GM12878 (cell line): ENCODE measurements around the gene TASOR2. TPM values are rescaled to one million over a fixed set of nuclear protein-coding genes. Genes with fewer than 3 reads are reported as not detected.

Experiments
- BHLHE40 ChIP-seq, 2 experiments: fragments of 450-650 bp in 1 of 2; IDR thresholded peaks; 2 replicates each; pipeline ENCODE4 v1.6.1; 2011 to 2017; ENCODE audit warnings: low read depth in 2 of 2, borderline replicate concordance in 1 of 2, improper control_type of control experiment in 1 of 2, low read length in 1 of 2, mild to moderate bottlenecking in 1 of 2
- CREB1 ChIP-seq: IDR thresholded peaks from 2 replicates; pipeline ENCODE4 v1.6.1; 2012; ENCODE audit warnings: low read depth, mild to moderate bottlenecking, inconsistent platforms
- DPF2 ChIP-seq: fragments of 450-650 bp; IDR thresholded peaks from 2 replicates; pipeline ENCODE4 v1.6.1; 2017; ENCODE audit warnings: mild to moderate bottlenecking
- EGR1 ChIP-seq, 2 experiments: IDR thresholded peaks; 1 replicate in 1 of 2; 2 replicates in 1 of 2; pipeline ENCODE4 v1.6.1; 2011 to 2012; ENCODE audit warnings: low read depth in 2 of 2, low read length in 2 of 2, borderline replicate concordance in 1 of 2, mild to moderate bottlenecking in 1 of 2, moderate library complexity in 1 of 2
- EP300 ChIP-seq, 2 experiments: fragments of 150-350 bp in 1 of 2; IDR thresholded peaks; 2 replicates each; pipeline ENCODE4 v1.6.1; 2011 to 2012; ENCODE audit warnings: low read depth in 2 of 2, low read length in 2 of 2, borderline replicate concordance in 1 of 2, improper control_type of control experiment in 1 of 2, inconsistent platforms in 1 of 2; ENCODE audit not compliant: control insufficient read depth in 1 of 2
- GATAD2B ChIP-seq: fragments of 450-650 bp; conservative IDR thresholded peaks from 2 replicates; pipeline ENCODE4 v1.6.1; 2017; ENCODE audit warnings: low read depth, mild to moderate bottlenecking, moderate library complexity
- IRF4 ChIP-seq: IDR thresholded peaks from 2 replicates; pipeline ENCODE4 v1.6.1; 2011; ENCODE audit warnings: low read depth, low read length
- MYC ChIP-seq: IDR thresholded peaks from 2 replicates; pipeline ENCODE4 v1.6.1; 2011; ENCODE audit warnings: mild to moderate bottlenecking, low read length, moderate library complexity, inconsistent platforms; ENCODE audit not compliant: insufficient read depth, insufficient replicate concordance, insufficient read length, severe bottlenecking
- NR2C1 ChIP-seq: fragments of 450-650 bp; IDR thresholded peaks from 2 replicates; pipeline ENCODE4 v1.6.1; 2017; ENCODE audit warnings: antibody characterized with exemption, mild to moderate bottlenecking, moderate library complexity
- POLR2A ChIP-seq: IDR thresholded peaks from 2 replicates; pipeline ENCODE4 v1.6.1; 2011; ENCODE audit warnings: low read depth, mild to moderate bottlenecking, low read length
- RAD21 ChIP-seq: IDR thresholded peaks from 2 replicates; pipeline ENCODE4 v1.6.1; 2011; ENCODE audit warnings: mild to moderate bottlenecking, low read depth, low read length, moderate library complexity; ENCODE audit not compliant: insufficient read depth
- SIN3A ChIP-seq: IDR thresholded peaks from 2 replicates; pipeline ENCODE4 v1.6.1; 2012; ENCODE audit warnings: low read depth, low read length, improper control_type of control experiment
- SKIL ChIP-seq: fragments of 450-650 bp; IDR thresholded peaks from 2 replicates; pipeline ENCODE4 v1.6.1; 2017; ENCODE audit warnings: mild to moderate bottlenecking, low read depth, inconsistent platforms; ENCODE audit not compliant: poor library complexity, severe bottlenecking
- SMAD5 ChIP-seq: IDR thresholded peaks from 2 replicates; pipeline ENCODE4 v1.6.1; 2016; ENCODE audit warnings: antibody characterized with exemption, low read depth
- SREBF2 ChIP-seq: IDR thresholded peaks from 2 replicates; pipeline ENCODE4 v1.6.1; 2012; ENCODE audit warnings: mild to moderate bottlenecking, low read length
- TCF12 ChIP-seq: IDR thresholded peaks from 2 replicates; pipeline ENCODE4 v1.6.1; 2011; ENCODE audit warnings: low read depth, mild to moderate bottlenecking, low read length
- TCF3 ChIP-seq: IDR thresholded peaks from 2 replicates; pipeline ENCODE4 v1.6.1; 2012; ENCODE audit warnings: low read depth, mild to moderate bottlenecking, low read length, borderline replicate concordance; ENCODE audit not compliant: insufficient read depth
- polyA plus RNA-seq, 11 experiments: library from polyadenylated mRNA; depleted of rRNA in 4 of 11; unstranded in 6 of 11; stranded (reverse) in 5 of 11; fragments of >200 nt; fragmentation: Nextera tagmentation in 4 of 11; fragmentation: Illumina TruSeq in 1 of 11; extraction: Ambion mirVana in 4 of 11; extraction: Trizol in 1 of 11; gene quantifications; 1 replicate in 1 of 11; 2 replicates in 10 of 11; pipeline versions ENCODE4 v1.2.1 to v1.2.3, GENCODE V29; 2011 to 2016; ENCODE audit warnings: inconsistent platforms in 2 of 11, missing spikeins in 2 of 11, low read depth in 1 of 11
- total RNA-seq, 4 experiments: library from RNA; depleted of rRNA in 3 of 4; stranded (reverse); fragments of >200 nt in 3 of 4; fragmentation: Illumina TruSeq in 1 of 4; extraction: Trizol in 1 of 4; gene quantifications; 2 replicates each; pipeline versions ENCODE4 v1.2.1 to v1.2.3, GENCODE V29; 2013 to 2021
- TF ChIP-seq, protein P1 (sequence below): fragments of 450-650 bp; IDR thresholded peaks from 2 replicates; pipeline ENCODE4 v1.6.1; 2016; ENCODE audit warnings: mild to moderate bottlenecking
- TF ChIP-seq, protein P2 (sequence below): fragments of 450-650 bp; IDR thresholded peaks from 2 replicates; pipeline ENCODE4 v1.6.1; 2017; ENCODE audit warnings: low read depth, mild to moderate bottlenecking, moderate library complexity

TASOR2 gene
- total and polyA plus RNA-seq, 10 of the 15 experiments (the other 5 are each of a cell fraction or from before 2014, with no cell fraction given): 8.2 to 54.7 (median 31.0) TPM

DNA sequence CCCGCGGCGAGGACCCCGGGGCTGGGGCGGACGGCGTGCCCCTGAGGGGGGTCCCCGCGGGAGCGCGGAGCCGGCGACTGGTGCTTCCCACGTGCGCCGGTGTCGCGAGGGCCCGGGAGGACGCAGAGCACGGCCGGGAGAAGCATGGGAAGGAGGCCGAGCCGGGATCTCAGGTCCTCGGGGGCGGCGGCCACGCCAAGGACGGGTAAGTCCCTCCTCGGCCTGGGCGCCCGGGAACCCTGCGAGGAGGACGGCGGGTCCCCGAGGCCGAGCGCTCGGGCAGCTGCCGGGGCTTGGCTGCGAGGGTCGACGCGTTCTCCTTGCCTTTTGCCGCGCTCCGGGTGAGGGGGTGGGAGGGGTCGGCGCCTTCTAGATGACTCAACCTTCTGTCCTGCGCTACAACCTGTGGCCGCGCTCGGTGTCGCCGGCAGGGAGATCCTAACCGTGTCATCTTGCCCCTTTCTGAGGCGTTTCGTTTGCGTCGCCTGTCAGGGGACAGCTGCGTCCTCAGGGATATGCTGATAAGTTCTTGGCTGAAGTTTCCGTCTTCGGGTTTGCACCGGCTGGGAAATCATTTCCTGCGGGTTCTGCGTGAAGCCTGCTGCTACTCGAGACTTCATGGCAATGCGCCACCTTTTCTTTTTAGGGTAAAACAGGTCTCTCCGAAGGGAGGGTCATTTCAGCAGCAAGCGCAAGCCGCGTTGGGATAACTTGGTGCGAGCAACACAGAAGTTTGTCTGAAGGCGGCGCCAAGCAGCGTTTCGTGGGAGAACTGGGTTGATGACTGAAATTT, 529 bp downstream of the TASOR2 start (continued):
- TF ChIP-seq SKIL: peak; percentile 43
- TF ChIP-seq GATAD2B: peak; percentile 6; the same call in 1 of the 2 replicates
- TF ChIP-seq RAD21: peak; percentile 55
- 0 out of 2 replicates have a peak, but pooled peaks have one; percentile 60 for TF ChIP-seq DPF2
- TF ChIP-seq NR2C1: no peak; the same call in 1 of the 2 replicates
- 0 out of 2 replicates have a peak, but pooled peaks have one; percentile 29 for TF ChIP-seq TCF12
- TF ChIP-seq, protein P1, sequence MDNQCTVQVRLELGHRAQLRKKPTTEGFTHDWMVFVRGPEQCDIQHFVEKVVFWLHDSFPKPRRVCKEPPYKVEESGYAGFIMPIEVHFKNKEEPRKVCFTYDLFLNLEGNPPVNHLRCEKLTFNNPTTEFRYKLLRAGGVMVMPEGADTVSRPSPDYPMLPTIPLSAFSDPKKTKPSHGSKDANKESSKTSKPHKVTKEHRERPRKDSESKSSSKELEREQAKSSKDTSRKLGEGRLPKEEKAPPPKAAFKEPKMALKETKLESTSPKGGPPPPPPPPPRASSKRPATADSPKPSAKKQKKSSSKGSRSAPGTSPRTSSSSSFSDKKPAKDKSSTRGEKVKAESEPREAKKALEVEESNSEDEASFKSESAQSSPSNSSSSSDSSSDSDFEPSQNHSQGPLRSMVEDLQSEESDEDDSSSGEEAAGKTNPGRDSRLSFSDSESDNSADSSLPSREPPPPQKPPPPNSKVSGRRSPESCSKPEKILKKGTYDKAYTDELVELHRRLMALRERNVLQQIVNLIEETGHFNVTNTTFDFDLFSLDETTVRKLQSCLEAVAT: 0 out of 2 replicates have a peak, but pooled peaks have one; percentile 25
- TF ChIP-seq EP300 (IDR thresholded peaks at IDR 0.05; ENCODE audit: borderline replicate concordance in 1 of 2, control insufficient read depth in 1 of 2, low read depth in 2 of 2, low read length in 2 of 2): no peak
- no peak; the same call in 1 of the 2 replicates for TF ChIP-seq TCF3
- TF ChIP-seq, protein P2, sequence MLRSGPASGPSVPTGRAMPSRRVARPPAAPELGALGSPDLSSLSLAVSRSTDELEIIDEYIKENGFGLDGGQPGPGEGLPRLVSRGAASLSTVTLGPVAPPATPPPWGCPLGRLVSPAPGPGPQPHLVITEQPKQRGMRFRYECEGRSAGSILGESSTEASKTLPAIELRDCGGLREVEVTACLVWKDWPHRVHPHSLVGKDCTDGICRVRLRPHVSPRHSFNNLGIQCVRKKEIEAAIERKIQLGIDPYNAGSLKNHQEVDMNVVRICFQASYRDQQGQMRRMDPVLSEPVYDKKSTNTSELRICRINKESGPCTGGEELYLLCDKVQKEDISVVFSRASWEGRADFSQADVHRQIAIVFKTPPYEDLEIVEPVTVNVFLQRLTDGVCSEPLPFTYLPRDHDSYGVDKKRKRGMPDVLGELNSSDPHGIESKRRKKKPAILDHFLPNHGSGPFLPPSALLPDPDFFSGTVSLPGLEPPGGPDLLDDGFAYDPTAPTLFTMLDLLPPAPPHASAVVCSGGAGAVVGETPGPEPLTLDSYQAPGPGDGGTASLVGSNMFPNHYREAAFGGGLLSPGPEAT: peak; percentile 45; the same call in 1 of the 2 replicates
- 0 out of 3 replicates have a peak, but pooled peaks of 1 of the 2 experiments have one; percentile 36 for TF ChIP-seq EGR1 (IDR thresholded peaks at IDR 0.05; ENCODE audit: borderline replicate concordance in 1 of 2, low read depth in 2 of 2, low read length in 2 of 2)
- TF ChIP-seq MYC: peak; percentile 92
- 0 out of 2 replicates have a peak, but pooled peaks have one; percentile 14 for TF ChIP-seq CREB1
- no peak for TF ChIP-seq SMAD5
- peak; percentile 61 for TF ChIP-seq POLR2A
- TF ChIP-seq SIN3A: peak; percentile 47
- TF ChIP-seq BHLHE40 (IDR thresholded peaks at IDR 0.05; ENCODE audit: borderline replicate concordance in 1 of 2, low read depth in 2 of 2, low read length in 1 of 2): peak in 1 of 2 experiments; percentile 83; a peak in 2 of 4 replicates
- no peak for TF ChIP-seq SREBF2
- TF ChIP-seq IRF4: no peak
